ENCODE results near the gene ARRB2. TPM values are rescaled to one million over a fixed set of nuclear protein-coding genes. Genes with fewer than 3 reads are reported as not detected.

ARRB2 gene
- total RNA-seq, 1 experiment from 2014 or later, result 75.3 TPM

- no peaks in the 10 kb centered on the region for H4K20me1 ChIP-seq (ENCODE audit: control insufficient read depth, insufficient read depth, insufficient read length)
- H3K14ac ChIP-seq (ENCODE audit: insufficient read depth, low read length), result no peak overlapping the region
- DNase-seq, result no peak
- no peak overlapping the region for H2BK120ac ChIP-seq (ENCODE audit: low read depth, low read length, poor library complexity, severe bottlenecking)
- H3K9me3 ChIP-seq (ENCODE audit: control insufficient read depth, low read depth, low read length), result no peaks in the 10 kb centered on the region
- no peak overlapping the region for H2AFZ ChIP-seq (ENCODE audit: low read length)
- no peaks in the 10 kb centered on the region; a peak in 1 of 5 replicates for H3K9me3 Mint-ChIP-seq
- H3K79me1 ChIP-seq (ENCODE audit: insufficient read depth, low read depth, low read length, poor library complexity, severe bottlenecking), result no peaks in the 10 kb centered on the region
- H3K9ac ChIP-seq (ENCODE audit: extremely low read depth, insufficient read length, low read length), result no peak overlapping the region
- no peak overlapping the region for H3K56ac ChIP-seq (ENCODE audit: insufficient read length, low read depth, low read length)
- H2BK5ac ChIP-seq (ENCODE audit: insufficient read length, low read length), result no peak overlapping the region
- H2BK15ac ChIP-seq (ENCODE audit: low read depth, low read length), result no peak overlapping the region
- no peak overlapping the region for H3T11ph ChIP-seq (ENCODE audit: low read length)
- H3K4ac ChIP-seq (ENCODE audit: low read depth, low read length), result no peak overlapping the region
- no peak overlapping the region for H2AK5ac ChIP-seq (ENCODE audit: insufficient read length, low read length)
- TF ChIP-seq CTCF (conservative IDR thresholded peaks at IDR 0.05), result no peak
- no peak overlapping the region for H2BK12ac ChIP-seq (ENCODE audit: insufficient read length, low read depth, low read length)
- H3K4me1 Mint-ChIP-seq, result no peaks in the 10 kb centered on the region; a peak in 1 of 4 replicates
- H3K27ac Mint-ChIP-seq, result peak overlapping the region in 1 of 3 experiments; percentile 57; a peak in 1 of 7 replicates
- no peak overlapping the region for H3K4me3 Mint-ChIP-seq
- H2BK20ac ChIP-seq (ENCODE audit: low read depth, low read length, poor library complexity, severe bottlenecking), result no peak overlapping the region
- H4K5ac ChIP-seq (ENCODE audit: insufficient read length, low read depth, low read length), result no peak overlapping the region
- no peaks in the 10 kb centered on the region for H3K79me2 ChIP-seq (ENCODE audit: insufficient read depth, low read length)
- WGBS (ENCODE audit: extremely low coverage, insufficient read length, low lambda C conversion rate), result no CpG with 5 or more reads among the region's 20 CpGs
- H3K18ac ChIP-seq (ENCODE audit: insufficient read length, low read depth, low read length), result no peak overlapping the region
- no peaks in the 10 kb centered on the region for H3K27me3 ChIP-seq (ENCODE audit: insufficient read depth, low read length)
- H3K23me2 ChIP-seq (ENCODE audit: insufficient read length, low read depth, low read length, poor library complexity, severe bottlenecking), result no peaks in the 10 kb centered on the region
- no peak overlapping the region for H4K8ac ChIP-seq (replicated peaks; ENCODE audit: insufficient read length, low read depth, low read length)
- H3K36me3 Mint-ChIP-seq (ENCODE audit: insufficient read depth in 1 of 3, low read depth in 3 of 3), result peaks cover 7 to 47% (median 43%) of the 10 kb centered on the region in 3 experiments; a peak in 6 of 7 replicates
- H3K27me3 Mint-ChIP-seq (ENCODE audit: low read depth), result peaks cover 6% of the 10 kb centered on the region; the same call in 1 of the 2 replicates
- no peak overlapping the region for H3K23ac ChIP-seq (ENCODE audit: insufficient read length, low read depth, low read length)
- no peaks in the 10 kb centered on the region for H3K4me1 ChIP-seq (ENCODE audit: insufficient read depth, low read length)
- H3K4me2 ChIP-seq (ENCODE audit: insufficient read depth, insufficient read length, low read length), result no peak overlapping the region
- H3K27ac ChIP-seq (ENCODE audit: insufficient read length, low read depth, low read length), result no peak overlapping the region
- no peak overlapping the region for H4K91ac ChIP-seq (ENCODE audit: insufficient read length, low read depth, low read length)
Measured at GRCh38 chr17:4721203-4722135, 11.0 kb downstream of the ARRB2 start.
